Mesenchymal stem cell (in vitro differentiated cells and primary cell): ENCODE results near the gene PLLP.

Experiments used
- DNase-seq: peaks from one replicate; pipeline ENCODE4 v3.0.0-alpha.2; 2013
- H2AFZ ChIP-seq: one replicate; pipeline ENCODE4 v1.6.1; 2013; ENCODE audit warnings: low read depth, mild to moderate bottlenecking, control low read depth, inconsistent platforms, low read length, moderate library complexity
- H2AK5ac ChIP-seq: 2 replicates; pipeline ENCODE4 v1.6.1; 2013; ENCODE audit warnings: low read length, moderate library complexity, mild to moderate bottlenecking, inconsistent platforms; ENCODE audit not compliant: severe bottlenecking
- H2BK120ac ChIP-seq: one replicate; pipeline ENCODE4 v1.6.1; 2013; ENCODE audit warnings: low read depth, mild to moderate bottlenecking, inconsistent platforms, low read length, moderate library complexity
- H2BK12ac ChIP-seq, 2 experiments: one replicate each; pipeline ENCODE4 v1.6.1; 2013; ENCODE audit warnings: inconsistent platforms in 2 of 2, low read length in 2 of 2, mild to moderate bottlenecking in 2 of 2, moderate library complexity in 2 of 2, control low read depth in 1 of 2
- H2BK15ac ChIP-seq: one replicate; pipeline ENCODE4 v1.6.1; 2013; ENCODE audit warnings: mild to moderate bottlenecking, low read depth, inconsistent platforms; ENCODE audit not compliant: poor library complexity, severe bottlenecking
- H2BK5ac ChIP-seq: 2 replicates; pipeline ENCODE4 v1.6.1; 2013; ENCODE audit warnings: low read depth, mild to moderate bottlenecking, low read length, control low read depth, inconsistent platforms; ENCODE audit not compliant: poor library complexity, severe bottlenecking
- H3K14ac ChIP-seq, 2 experiments: one replicate each; pipeline ENCODE4 v1.6.1; 2013; ENCODE audit warnings: inconsistent platforms in 2 of 2, low read length in 2 of 2, control low read depth in 1 of 2, mild to moderate bottlenecking in 1 of 2, moderate library complexity in 1 of 2
- H3K18ac ChIP-seq, 2 experiments: one replicate each; pipeline ENCODE4 v1.6.1; 2013; ENCODE audit warnings: inconsistent platforms in 2 of 2, low read length in 2 of 2, control low read depth in 1 of 2, low read depth in 1 of 2, mild to moderate bottlenecking in 1 of 2
- H3K23ac ChIP-seq, 2 experiments: one replicate each; pipeline ENCODE4 v1.6.1; 2013; ENCODE audit warnings: inconsistent platforms in 2 of 2, low read length in 2 of 2, mild to moderate bottlenecking in 2 of 2, moderate library complexity in 2 of 2, control low read depth in 1 of 2
- H3K27ac ChIP-seq: 2 replicates; pipeline ENCODE4 v1.5.1; 2013; ENCODE audit warnings: mild to moderate bottlenecking, moderate library complexity, low read length, control low read depth, inconsistent platforms; ENCODE audit not compliant: poor library complexity, severe bottlenecking
- H3K27me3 ChIP-seq, 2 experiments: 2 replicates each; pipeline versions ENCODE4 v1.6.1 to v1.7.0; 2013; ENCODE audit warnings: low read length in 2 of 2, mild to moderate bottlenecking in 2 of 2, moderate library complexity in 2 of 2, control low read depth in 1 of 2, inconsistent platforms in 1 of 2; ENCODE audit not compliant: control insufficient read depth in 1 of 2, insufficient read depth in 1 of 2
- H3K36me3 ChIP-seq, 2 experiments: 2 replicates each; pipeline versions ENCODE4 v1.6.1 to v1.7.0; 2013; ENCODE audit warnings: low read length in 2 of 2, control low read depth in 1 of 2, inconsistent platforms in 1 of 2, low read depth in 1 of 2, mild to moderate bottlenecking in 1 of 2; ENCODE audit not compliant: insufficient read depth in 2 of 2, control insufficient read depth in 1 of 2
- H3K4ac ChIP-seq, 2 experiments: one replicate each; pipeline ENCODE4 v1.6.1; 2013; ENCODE audit warnings: inconsistent platforms in 2 of 2, low read length in 2 of 2, mild to moderate bottlenecking in 2 of 2, moderate library complexity in 2 of 2, control low read depth in 1 of 2, low read depth in 1 of 2
- H3K4me1 ChIP-seq: 2 replicates; pipeline ENCODE4 v1.6.1; 2013; ENCODE audit warnings: low read depth, low read length, control low read depth; ENCODE audit not compliant: control insufficient read depth, insufficient read depth
- H3K4me2 ChIP-seq: 2 replicates; pipeline ENCODE4 v1.6.1; 2013; ENCODE audit warnings: low read length, mild to moderate bottlenecking, inconsistent platforms; ENCODE audit not compliant: poor library complexity, severe bottlenecking
- H3K4me3 ChIP-seq, 2 experiments: 2 replicates each; pipeline versions ENCODE4 v1.5.1 to v1.7.0; 2013; ENCODE audit warnings: low read length in 2 of 2, mild to moderate bottlenecking in 2 of 2, control low read depth in 1 of 2, low read depth in 1 of 2; ENCODE audit not compliant: insufficient read depth in 1 of 2
- H3K79me1 ChIP-seq: replicated peaks from 2 replicates; pipeline ENCODE4 v1.6.1; 2013; ENCODE audit warnings: mild to moderate bottlenecking, control low read depth, low read length, inconsistent platforms; ENCODE audit not compliant: poor library complexity, severe bottlenecking
- H3K9ac ChIP-seq: 2 replicates; pipeline ENCODE4 v1.7.0; 2013; ENCODE audit warnings: mild to moderate bottlenecking, low read length, moderate library complexity
- H3K9me3 ChIP-seq: 2 replicates; pipeline ENCODE4 v1.7.0; 2013; ENCODE audit warnings: mild to moderate bottlenecking, low read length; ENCODE audit not compliant: control insufficient read depth
- H4K8ac ChIP-seq: one replicate; pipeline ENCODE4 v1.6.1; 2013; ENCODE audit warnings: inconsistent platforms, mild to moderate bottlenecking, low read length, moderate library complexity
- H4K91ac ChIP-seq: one replicate; pipeline ENCODE4 v1.6.1; 2013; ENCODE audit warnings: mild to moderate bottlenecking, low read length, inconsistent platforms
- whole genome bisulfite sequencing: methylation state at CpG from one replicate; pipeline ENCODE4 v1.1.7; 2013; ENCODE audit warnings: mixed read lengths; 5-methylcytosine and 5-hydroxymethylcytosine counted together

PLLP gene

DNA sequence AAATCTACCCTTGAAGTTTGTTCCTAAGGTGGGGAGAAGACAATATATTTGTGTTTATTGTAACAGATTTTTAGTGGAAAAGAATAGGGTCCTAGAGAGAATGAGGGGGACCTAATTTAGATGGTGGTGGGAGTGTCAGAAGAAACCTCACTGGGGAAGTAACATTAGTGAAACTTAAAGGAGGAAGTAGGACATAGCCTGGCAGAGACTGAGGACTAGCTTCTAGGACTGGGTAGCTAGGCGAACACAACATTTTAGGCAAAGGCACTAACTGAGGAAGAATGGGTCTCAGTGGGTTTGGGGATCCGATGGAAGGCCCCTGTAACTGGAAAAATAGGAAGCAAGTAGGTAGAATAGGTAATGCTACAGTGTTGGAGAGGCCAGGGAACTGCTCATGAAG is 43.6 kb downstream of the PLLP start:
- Histone ChIP-seq H4K91ac (no peak overlapping the region), H3K4me3 (no peak overlapping the region), H2AFZ (no peak overlapping the region), H2BK15ac (no peak overlapping the region), H3K18ac (no peak overlapping the region), H3K4me1 (no peaks in the 10 kb centered on the region), H3K27me3 (no peaks in the 10 kb centered on the region), H3K4me2 (no peak overlapping the region), H3K36me3 (peaks cover 5 to 40% of the 10 kb centered on the region in 2 experiments), H3K9ac (no peak overlapping the region), H2AK5ac (no peak overlapping the region), H2BK120ac (no peak overlapping the region), H4K8ac (no peak overlapping the region), H2BK12ac (no peak overlapping the region), H3K23ac (no peak overlapping the region), H3K27ac (no peak overlapping the region), H3K79me1 (peaks cover 2% of the 10 kb centered on the region), H3K4ac (no peak overlapping the region), H3K9me3 (no peaks in the 10 kb centered on the region), H2BK5ac (no peak overlapping the region), H3K14ac (no peak overlapping the region)
- no peak for DNase-seq
- 96% methylated on average over 2 of the region's 2 CpGs for WGBS

DNA sequence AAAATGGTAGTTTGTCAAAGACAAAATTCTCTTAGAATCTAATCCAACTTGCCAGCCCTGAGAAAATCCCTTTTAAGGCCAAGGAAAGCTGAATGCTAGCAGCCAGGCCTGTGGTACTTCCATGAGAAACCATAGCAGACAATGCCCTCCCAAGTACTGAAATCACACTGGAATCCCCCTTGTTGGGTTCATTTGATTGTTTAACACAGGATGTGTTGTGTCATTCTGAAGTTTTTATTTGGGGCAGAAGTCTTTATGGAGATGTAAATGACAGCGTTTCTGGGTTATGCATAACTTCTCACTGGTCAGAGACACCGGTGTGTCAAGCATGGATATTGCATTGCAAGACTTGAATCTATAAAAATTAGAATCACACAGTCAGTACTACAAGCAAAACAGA is 45.4 kb downstream of the PLLP start:
- DNase-seq, result no peak
- Histone ChIP-seq H4K8ac (no peak overlapping the region), H3K79me1 (peaks cover 2% of the 10 kb centered on the region), H2AFZ (no peak overlapping the region), H2BK120ac (no peak overlapping the region), H3K9me3 (no peaks in the 10 kb centered on the region), H3K4me1 (peaks cover 2% of the 10 kb centered on the region), H4K91ac (no peak overlapping the region), H3K23ac (no peak overlapping the region), H2BK5ac (no peak overlapping the region), H2BK12ac (no peak overlapping the region), H3K27me3 (no peaks in the 10 kb centered on the region), H3K4ac (no peak overlapping the region), H3K14ac (no peak overlapping the region), H3K36me3 (peaks cover 5 to 58% of the 10 kb centered on the region in 2 experiments), H3K27ac (no peak overlapping the region), H3K9ac (no peak overlapping the region), H2BK15ac (no peak overlapping the region), H2AK5ac (no peak overlapping the region), H3K18ac (no peak overlapping the region), H3K4me2 (no peak overlapping the region), H3K4me3 (no peak overlapping the region)
- 83% methylated on average over 1 of the region's 2 CpGs for WGBS

GRCh38 chr16:57238682-57239081 is 45.8 kb downstream of the PLLP start:
- H2AK5ac ChIP-seq, result no peak overlapping the region
- H3K4me1 ChIP-seq, result peaks cover 2% of the 10 kb centered on the region
- H3K18ac ChIP-seq, result no peak overlapping the region
- H4K8ac ChIP-seq, result no peak overlapping the region
- H2BK15ac ChIP-seq, result no peak overlapping the region
- no peak for DNase-seq
- H2BK120ac ChIP-seq, result no peak overlapping the region
- no peak overlapping the region for H2BK12ac ChIP-seq
- H3K23ac ChIP-seq, result no peak overlapping the region
- no peak overlapping the region for H3K4me2 ChIP-seq
- H2AFZ ChIP-seq, result no peak overlapping the region
- no peak overlapping the region for H3K27ac ChIP-seq
- H3K36me3 ChIP-seq, result peaks cover 9 to 62% of the 10 kb centered on the region in 2 experiments
- H3K4me3 ChIP-seq, result no peak overlapping the region
- no peak overlapping the region for H4K91ac ChIP-seq
- 100% methylated on average over 2 of the region's 2 CpGs for WGBS
- no peak overlapping the region for H3K4ac ChIP-seq
- H3K79me1 ChIP-seq, result peaks cover 6% of the 10 kb centered on the region
- H3K9me3 ChIP-seq, result no peaks in the 10 kb centered on the region
- no peak overlapping the region for H2BK5ac ChIP-seq
- no peaks in the 10 kb centered on the region for H3K27me3 ChIP-seq
- no peak overlapping the region for H3K14ac ChIP-seq
- no peak overlapping the region for H3K9ac ChIP-seq

GRCh38 chr16:57236022-57236350 is 48.5 kb downstream of the PLLP start:
- Histone ChIP-seq H2AFZ (no peak overlapping the region), H3K36me3 (peaks cover 17 to 87% of the 10 kb centered on the region in 2 experiments), H3K9me3 (no peaks in the 10 kb centered on the region), H4K8ac (no peak overlapping the region), H3K14ac (no peak overlapping the region), H3K4ac (no peak overlapping the region), H3K23ac (no peak overlapping the region), H3K9ac (no peak overlapping the region), H3K27me3 (no peaks in the 10 kb centered on the region), H2AK5ac (no peak overlapping the region), H4K91ac (no peak overlapping the region), H3K79me1 (peaks cover 12% of the 10 kb centered on the region), H3K18ac (no peak overlapping the region), H3K27ac (peak overlapping the region; percentile 58), H2BK120ac (no peak overlapping the region), H3K4me3 (no peak overlapping the region), H2BK5ac (no peak overlapping the region), H3K4me1 (peaks cover 2% of the 10 kb centered on the region), H3K4me2 (no peak overlapping the region), H2BK15ac (no peak overlapping the region), H2BK12ac (no peak overlapping the region)
- no peak for DNase-seq
